Measurements from ENCODE around the gene CDKN2AIP. TPM values are rescaled to one million over a fixed set of nuclear protein-coding genes. Genes with fewer than 3 reads are reported as not detected.

Gene CDKN2AIP
- total RNA-seq, 1 experiment from 2014 or later = 6.4 TPM

DNA sequence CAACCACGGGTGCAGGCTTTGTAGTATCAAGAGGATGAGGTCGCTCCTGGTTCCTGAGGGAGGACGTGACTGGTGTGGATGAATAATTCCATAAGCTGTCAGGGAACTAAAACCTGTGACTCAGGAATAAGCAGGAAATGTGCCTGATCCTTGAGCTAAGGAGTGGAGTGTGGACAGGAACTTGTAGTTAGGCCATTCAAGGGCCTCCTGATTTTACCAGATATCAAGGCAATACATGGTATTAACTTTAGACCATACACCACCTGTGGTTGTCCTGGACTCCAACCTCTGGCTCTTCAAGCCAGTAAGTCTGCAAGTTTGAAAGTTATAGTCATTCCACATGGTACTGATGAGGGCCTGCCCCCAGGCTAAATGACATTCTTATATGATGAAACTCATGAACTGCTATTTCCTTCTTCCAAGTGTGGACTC lies 48.4 kb downstream of the CDKN2AIP start:
- intact Hi-C loops (cut with micrococcal nuclease) = no loop called here
- no peak overlapping the region for H3K9ac ChIP-seq (ENCODE audit: low read length)
- TF ChIP-seq, protein P1, sequence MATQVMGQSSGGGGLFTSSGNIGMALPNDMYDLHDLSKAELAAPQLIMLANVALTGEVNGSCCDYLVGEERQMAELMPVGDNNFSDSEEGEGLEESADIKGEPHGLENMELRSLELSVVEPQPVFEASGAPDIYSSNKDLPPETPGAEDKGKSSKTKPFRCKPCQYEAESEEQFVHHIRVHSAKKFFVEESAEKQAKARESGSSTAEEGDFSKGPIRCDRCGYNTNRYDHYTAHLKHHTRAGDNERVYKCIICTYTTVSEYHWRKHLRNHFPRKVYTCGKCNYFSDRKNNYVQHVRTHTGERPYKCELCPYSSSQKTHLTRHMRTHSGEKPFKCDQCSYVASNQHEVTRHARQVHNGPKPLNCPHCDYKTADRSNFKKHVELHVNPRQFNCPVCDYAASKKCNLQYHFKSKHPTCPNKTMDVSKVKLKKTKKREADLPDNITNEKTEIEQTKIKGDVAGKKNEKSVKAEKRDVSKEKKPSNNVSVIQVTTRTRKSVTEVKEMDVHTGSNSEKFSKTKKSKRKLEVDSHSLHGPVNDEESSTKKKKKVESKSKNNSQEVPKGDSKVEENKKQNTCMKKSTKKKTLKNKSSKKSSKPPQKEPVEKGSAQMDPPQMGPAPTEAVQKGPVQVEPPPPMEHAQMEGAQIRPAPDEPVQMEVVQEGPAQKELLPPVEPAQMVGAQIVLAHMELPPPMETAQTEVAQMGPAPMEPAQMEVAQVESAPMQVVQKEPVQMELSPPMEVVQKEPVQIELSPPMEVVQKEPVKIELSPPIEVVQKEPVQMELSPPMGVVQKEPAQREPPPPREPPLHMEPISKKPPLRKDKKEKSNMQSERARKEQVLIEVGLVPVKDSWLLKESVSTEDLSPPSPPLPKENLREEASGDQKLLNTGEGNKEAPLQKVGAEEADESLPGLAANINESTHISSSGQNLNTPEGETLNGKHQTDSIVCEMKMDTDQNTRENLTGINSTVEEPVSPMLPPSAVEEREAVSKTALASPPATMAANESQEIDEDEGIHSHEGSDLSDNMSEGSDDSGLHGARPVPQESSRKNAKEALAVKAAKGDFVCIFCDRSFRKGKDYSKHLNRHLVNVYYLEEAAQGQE (IDR thresholded peaks at IDR 0.05; ENCODE audit: low read depth) = no peak
- TF ChIP-seq SP1 (IDR thresholded peaks at IDR 0.05; ENCODE audit: low read depth) (peak; percentile 19; the same call in 1 of the 2 replicates), CEBPB (IDR thresholded peaks at IDR 0.05; ENCODE audit: low read depth) (no peak), EZH2phosphoT487 (IDR thresholded peaks at IDR 0.05; ENCODE audit: borderline replicate concordance) (no peak)
- TF ChIP-seq, protein P2, sequence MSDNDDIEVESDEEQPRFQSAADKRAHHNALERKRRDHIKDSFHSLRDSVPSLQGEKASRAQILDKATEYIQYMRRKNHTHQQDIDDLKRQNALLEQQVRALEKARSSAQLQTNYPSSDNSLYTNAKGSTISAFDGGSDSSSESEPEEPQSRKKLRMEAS (IDR thresholded peaks at IDR 0.05) = peak; percentile 41; the same call in 1 of the 2 replicates
- peaks cover 0 to 11% of the 10 kb centered on the region in 2 experiments; a peak in 2 of 4 replicates for H3K4me1 ChIP-seq (ENCODE audit: control insufficient read depth in 1 of 2, insufficient read depth in 2 of 2, low read length in 2 of 2)
- H3K36me3 ChIP-seq (ENCODE audit: control insufficient read depth in 1 of 2, insufficient read depth in 2 of 2, low read length in 2 of 2) = no peaks in the 10 kb centered on the region
- H3K9me3 ChIP-seq (ENCODE audit: control insufficient read depth in 1 of 2, insufficient read depth in 1 of 2, low read depth in 1 of 2, low read length in 2 of 2) = no peaks in the 10 kb centered on the region
- no peak overlapping the region for H3K4me3 ChIP-seq (replicated peaks in 1 of 2; ENCODE audit: low read depth in 1 of 2, low read length in 2 of 2)
- no peaks in the 10 kb centered on the region for H3K79me2 ChIP-seq (ENCODE audit: insufficient read depth, low read length)
- no peak overlapping the region for H3K27ac ChIP-seq (ENCODE audit: low read depth, low read length)
- no peaks in the 10 kb centered on the region for H3K27me3 ChIP-seq (ENCODE audit: insufficient read depth, low read length)
- no peaks in the 10 kb centered on the region for H3K9me2 ChIP-seq (ENCODE audit: insufficient read depth)
- H4K20me1 ChIP-seq (ENCODE audit: insufficient read depth) = no peaks in the 10 kb centered on the region
- H2AFZ ChIP-seq (ENCODE audit: low read depth, low read length, poor library complexity, severe bottlenecking) = no peak overlapping the region
- RAD21 ChIA-PET (ENCODE audit: low non-redundant PET in 1 of 2, low total read pairs in 2 of 2, uncharacterized antibody in 2 of 2, unreplicated experiment in 2 of 2) = no interaction called here
- ATAC-seq = no peak
- BruUV-seq (replicated peaks) = no TSS peak
- H3K4me2 ChIP-seq (ENCODE audit: low read length) = peak overlapping the region; percentile 25; the same call in 1 of the 2 replicates
- DNase-seq (ENCODE audit: low read depth, low spot score) = no peak
- POLR2A ChIA-PET = no interaction called here
- CTCF ChIA-PET = no interaction called here

DNA sequence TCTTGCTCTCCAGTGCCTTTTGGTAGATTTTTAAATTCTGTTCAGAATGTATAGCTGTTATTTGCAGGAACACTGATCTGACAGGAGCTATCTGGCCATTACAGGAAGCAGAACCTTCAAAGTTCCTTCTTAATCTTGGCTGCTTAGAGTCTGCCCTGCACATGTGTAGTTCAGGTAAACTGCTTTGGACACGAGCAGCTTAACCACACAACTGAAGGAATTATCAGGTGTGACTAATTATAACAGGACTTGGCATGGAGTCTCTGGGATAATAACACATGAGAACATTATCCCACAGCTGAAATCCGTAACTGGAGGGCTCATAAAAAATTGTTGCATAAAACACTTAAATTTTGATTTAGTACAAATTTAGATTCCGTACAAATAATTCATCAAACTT lies 48.8 kb downstream of the CDKN2AIP start:
- RAD21 ChIA-PET (ENCODE audit: low non-redundant PET in 1 of 2, low total read pairs in 2 of 2, uncharacterized antibody in 2 of 2, unreplicated experiment in 2 of 2) = no interaction called here
- Histone ChIP-seq H3K4me2 (ENCODE audit: low read length) (peak overlapping the region; percentile 25; the same call in 1 of the 2 replicates), H3K9me2 (ENCODE audit: insufficient read depth) (no peaks in the 10 kb centered on the region), H3K9ac (ENCODE audit: low read length) (no peak overlapping the region), H3K9me3 (ENCODE audit: control insufficient read depth in 1 of 2, insufficient read depth in 1 of 2, low read depth in 1 of 2, low read length in 2 of 2) (no peaks in the 10 kb centered on the region), H3K36me3 (ENCODE audit: control insufficient read depth in 1 of 2, insufficient read depth in 2 of 2, low read length in 2 of 2) (no peaks in the 10 kb centered on the region), H3K4me3 (replicated peaks in 1 of 2; ENCODE audit: low read depth in 1 of 2, low read length in 2 of 2) (no peak overlapping the region), H3K4me1 (ENCODE audit: control insufficient read depth in 1 of 2, insufficient read depth in 2 of 2, low read length in 2 of 2) (peaks cover 0 to 11% of the 10 kb centered on the region in 2 experiments; a peak in 2 of 4 replicates), H3K27ac (ENCODE audit: low read depth, low read length) (no peak overlapping the region), H2AFZ (ENCODE audit: low read depth, low read length, poor library complexity, severe bottlenecking) (no peak overlapping the region), H4K20me1 (ENCODE audit: insufficient read depth) (no peaks in the 10 kb centered on the region), H3K79me2 (ENCODE audit: insufficient read depth, low read length) (no peaks in the 10 kb centered on the region), H3K27me3 (ENCODE audit: insufficient read depth, low read length) (no peaks in the 10 kb centered on the region)
- BruUV-seq (replicated peaks) = no TSS peak
- CTCF ChIA-PET = no interaction called here
- intact Hi-C loops (cut with micrococcal nuclease) = no loop called here
- no peak for DNase-seq (ENCODE audit: low read depth, low spot score)
- TF ChIP-seq, protein P2 (IDR thresholded peaks at IDR 0.05) = no peak
- TF ChIP-seq CEBPB (IDR thresholded peaks at IDR 0.05; ENCODE audit: low read depth) (no peak), SP1 (IDR thresholded peaks at IDR 0.05; ENCODE audit: low read depth) (no peak), RAD21 (IDR thresholded peaks at IDR 0.05; ENCODE audit: low read depth) (no peak), FOSL1 (IDR thresholded peaks at IDR 0.05; ENCODE audit: low read depth) (no peak), TCF7L2 (IDR thresholded peaks at IDR 0.05; ENCODE audit: borderline replicate concordance, extremely low read depth, insufficient read depth, insufficient read length) (no peak), CBX3 (IDR thresholded peaks at IDR 0.05; ENCODE audit: low read depth) (no peak)
- TF ChIP-seq, protein P3, sequence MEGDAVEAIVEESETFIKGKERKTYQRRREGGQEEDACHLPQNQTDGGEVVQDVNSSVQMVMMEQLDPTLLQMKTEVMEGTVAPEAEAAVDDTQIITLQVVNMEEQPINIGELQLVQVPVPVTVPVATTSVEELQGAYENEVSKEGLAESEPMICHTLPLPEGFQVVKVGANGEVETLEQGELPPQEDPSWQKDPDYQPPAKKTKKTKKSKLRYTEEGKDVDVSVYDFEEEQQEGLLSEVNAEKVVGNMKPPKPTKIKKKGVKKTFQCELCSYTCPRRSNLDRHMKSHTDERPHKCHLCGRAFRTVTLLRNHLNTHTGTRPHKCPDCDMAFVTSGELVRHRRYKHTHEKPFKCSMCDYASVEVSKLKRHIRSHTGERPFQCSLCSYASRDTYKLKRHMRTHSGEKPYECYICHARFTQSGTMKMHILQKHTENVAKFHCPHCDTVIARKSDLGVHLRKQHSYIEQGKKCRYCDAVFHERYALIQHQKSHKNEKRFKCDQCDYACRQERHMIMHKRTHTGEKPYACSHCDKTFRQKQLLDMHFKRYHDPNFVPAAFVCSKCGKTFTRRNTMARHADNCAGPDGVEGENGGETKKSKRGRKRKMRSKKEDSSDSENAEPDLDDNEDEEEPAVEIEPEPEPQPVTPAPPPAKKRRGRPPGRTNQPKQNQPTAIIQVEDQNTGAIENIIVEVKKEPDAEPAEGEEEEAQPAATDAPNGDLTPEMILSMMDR (IDR thresholded peaks at IDR 0.05 in 2 of 3, conservative IDR thresholded peaks at IDR 0.05 in 1 of 3; ENCODE audit: borderline replicate concordance in 1 of 3, insufficient read depth in 1 of 3, low read depth in 2 of 3, low read length in 2 of 3) = no peak
- POLR2A ChIA-PET = no interaction called here
- no peak for ATAC-seq
